ENCODE measurements around the gene BEST2.
A peak's percentile ranks its signal among the peaks of the same experiment; 100 is the strongest.

Gene BEST2

DNA sequence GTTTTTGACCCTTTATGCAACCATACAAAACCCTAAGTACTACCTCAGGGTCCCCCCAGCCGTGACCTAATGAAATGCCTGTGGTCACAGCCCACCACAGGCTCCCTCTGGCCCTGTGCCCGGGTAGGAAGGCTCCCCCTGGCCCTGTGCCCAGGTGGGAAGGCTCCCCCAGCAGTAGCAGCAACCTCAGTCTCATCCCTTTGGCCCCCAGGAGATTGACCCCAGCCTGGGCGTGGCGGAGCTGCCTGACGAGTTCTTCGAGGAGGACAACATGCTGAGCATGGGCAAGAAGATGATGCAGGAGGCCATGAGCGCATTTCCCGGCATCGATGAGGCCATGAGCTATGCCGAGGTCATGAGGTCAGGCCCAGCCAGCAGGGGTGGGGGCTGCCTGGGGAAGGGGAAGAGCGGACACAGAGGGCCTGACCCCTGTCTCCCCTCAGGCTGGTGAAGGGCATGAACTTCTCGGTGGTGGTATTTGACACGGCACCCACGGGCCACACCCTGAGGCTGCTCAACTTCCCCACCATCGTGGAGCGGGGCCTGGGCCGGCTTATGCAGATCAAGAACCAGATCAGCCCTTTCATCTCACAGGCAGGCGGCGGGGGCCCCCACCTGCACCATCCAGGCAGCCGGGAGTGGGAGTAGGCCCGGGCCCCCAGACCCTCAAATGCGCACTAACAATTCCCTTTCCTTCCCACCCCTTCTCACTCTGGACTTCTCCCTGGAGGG lies 6.3 kb upstream of the BEST2 start:
- in situ Hi-C loops (cut with HindIII; ENCODE audit: low sequenced_read_pairs) = no loop called here
- peak; percentile 30 for DNase-seq (ENCODE audit: low read depth, low spot score)
- TF ChIP-seq, protein P1, sequence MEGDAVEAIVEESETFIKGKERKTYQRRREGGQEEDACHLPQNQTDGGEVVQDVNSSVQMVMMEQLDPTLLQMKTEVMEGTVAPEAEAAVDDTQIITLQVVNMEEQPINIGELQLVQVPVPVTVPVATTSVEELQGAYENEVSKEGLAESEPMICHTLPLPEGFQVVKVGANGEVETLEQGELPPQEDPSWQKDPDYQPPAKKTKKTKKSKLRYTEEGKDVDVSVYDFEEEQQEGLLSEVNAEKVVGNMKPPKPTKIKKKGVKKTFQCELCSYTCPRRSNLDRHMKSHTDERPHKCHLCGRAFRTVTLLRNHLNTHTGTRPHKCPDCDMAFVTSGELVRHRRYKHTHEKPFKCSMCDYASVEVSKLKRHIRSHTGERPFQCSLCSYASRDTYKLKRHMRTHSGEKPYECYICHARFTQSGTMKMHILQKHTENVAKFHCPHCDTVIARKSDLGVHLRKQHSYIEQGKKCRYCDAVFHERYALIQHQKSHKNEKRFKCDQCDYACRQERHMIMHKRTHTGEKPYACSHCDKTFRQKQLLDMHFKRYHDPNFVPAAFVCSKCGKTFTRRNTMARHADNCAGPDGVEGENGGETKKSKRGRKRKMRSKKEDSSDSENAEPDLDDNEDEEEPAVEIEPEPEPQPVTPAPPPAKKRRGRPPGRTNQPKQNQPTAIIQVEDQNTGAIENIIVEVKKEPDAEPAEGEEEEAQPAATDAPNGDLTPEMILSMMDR (IDR thresholded peaks at IDR 0.05; ENCODE audit: low read depth, low read length) = no peak
- no peak overlapping the region for H3K4me3 ChIP-seq (ENCODE audit: low read depth, low read length)

DNA sequence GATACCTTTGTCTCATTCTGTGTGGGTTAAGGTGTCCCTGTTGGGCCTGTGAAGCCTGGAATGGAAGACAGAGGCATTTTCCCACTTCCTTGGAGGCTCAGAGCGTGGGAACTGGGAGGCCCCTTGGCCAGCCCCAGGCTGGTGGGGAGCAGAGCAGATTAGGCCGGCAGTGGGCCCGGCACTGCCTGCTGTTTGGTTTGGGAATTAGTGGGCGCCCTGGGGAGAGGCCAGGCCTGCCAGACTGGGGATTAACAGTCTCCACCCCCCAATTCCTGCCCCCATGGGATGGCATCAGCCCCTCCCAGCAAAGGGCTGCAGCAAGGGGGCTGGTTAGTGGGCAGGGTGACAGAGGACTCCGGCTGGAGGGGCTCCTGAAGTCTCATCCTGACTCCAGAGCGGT lies 3.1 kb upstream of the BEST2 start:
- in situ Hi-C loops (cut with HindIII; ENCODE audit: low sequenced_read_pairs) = no loop called here
- no peak overlapping the region for H3K4me3 ChIP-seq (ENCODE audit: low read depth, low read length)
- TF ChIP-seq, protein P1 (IDR thresholded peaks at IDR 0.05; ENCODE audit: low read depth, low read length) = no peak
- DNase-seq (ENCODE audit: low read depth, low spot score) = no peak

DNA sequence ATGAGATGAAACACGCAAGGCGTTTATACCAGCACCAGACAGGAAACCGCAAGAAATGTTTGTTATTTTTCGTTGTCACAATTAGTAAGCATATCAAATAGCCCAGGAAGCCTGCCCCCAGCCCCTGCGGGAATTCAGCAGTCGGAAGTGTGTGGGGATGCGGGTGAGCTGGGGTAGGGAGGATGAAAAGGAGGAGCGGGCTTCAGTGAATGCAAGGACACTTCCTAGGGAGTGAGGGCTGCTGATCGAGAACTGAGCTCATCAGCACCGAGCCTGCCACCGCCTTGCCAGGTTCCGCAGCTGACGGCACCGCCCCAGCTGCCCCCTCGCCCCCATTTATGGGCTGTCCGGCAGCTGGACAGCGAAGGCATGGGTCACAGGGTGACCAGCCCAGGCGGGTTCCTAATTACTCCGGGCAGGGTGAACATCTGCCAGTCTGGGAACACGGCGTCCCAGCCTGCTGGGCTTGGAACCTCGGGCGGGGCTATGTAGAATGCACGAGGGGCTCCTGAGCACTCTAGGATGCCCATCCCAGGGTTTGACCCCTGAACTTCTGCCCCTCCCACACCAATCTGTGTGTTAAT lies 1.6 kb upstream of the BEST2 start:
- TF ChIP-seq, protein P1 (IDR thresholded peaks at IDR 0.05; ENCODE audit: low read depth, low read length) = no peak
- no peak overlapping the region for H3K4me3 ChIP-seq (ENCODE audit: low read depth, low read length)
- in situ Hi-C loops (cut with HindIII; ENCODE audit: low sequenced_read_pairs) = no loop called here
- DNase-seq (ENCODE audit: low read depth, low spot score) = peak; percentile 24

DNA sequence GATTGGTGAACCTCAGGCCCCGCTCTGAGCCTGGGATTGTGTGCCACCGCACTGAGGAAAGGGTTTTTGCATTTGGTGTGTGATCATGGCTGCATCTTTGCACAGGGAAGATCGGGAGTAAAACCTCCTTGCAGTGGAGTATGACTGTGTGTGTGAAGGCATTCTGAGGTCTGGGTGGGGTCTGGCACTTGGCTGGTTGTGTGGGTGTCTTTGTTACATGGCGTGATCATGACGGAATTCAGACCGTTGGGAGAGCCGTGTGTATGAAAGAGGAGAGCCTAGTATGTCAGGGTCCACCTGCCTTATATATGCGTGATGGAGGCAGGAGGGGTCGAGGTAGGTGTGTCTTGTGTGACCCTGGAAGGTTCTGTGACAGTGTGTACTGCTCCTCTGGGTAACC lies 740 bp upstream of the BEST2 start:
- TF ChIP-seq, protein P1 (IDR thresholded peaks at IDR 0.05; ENCODE audit: low read depth, low read length) = no peak
- in situ Hi-C loops (cut with HindIII; ENCODE audit: low sequenced_read_pairs) = no loop called here
- H3K4me3 ChIP-seq (ENCODE audit: low read depth, low read length) = no peak overlapping the region
- no peak for DNase-seq (ENCODE audit: low read depth, low spot score)

DNA sequence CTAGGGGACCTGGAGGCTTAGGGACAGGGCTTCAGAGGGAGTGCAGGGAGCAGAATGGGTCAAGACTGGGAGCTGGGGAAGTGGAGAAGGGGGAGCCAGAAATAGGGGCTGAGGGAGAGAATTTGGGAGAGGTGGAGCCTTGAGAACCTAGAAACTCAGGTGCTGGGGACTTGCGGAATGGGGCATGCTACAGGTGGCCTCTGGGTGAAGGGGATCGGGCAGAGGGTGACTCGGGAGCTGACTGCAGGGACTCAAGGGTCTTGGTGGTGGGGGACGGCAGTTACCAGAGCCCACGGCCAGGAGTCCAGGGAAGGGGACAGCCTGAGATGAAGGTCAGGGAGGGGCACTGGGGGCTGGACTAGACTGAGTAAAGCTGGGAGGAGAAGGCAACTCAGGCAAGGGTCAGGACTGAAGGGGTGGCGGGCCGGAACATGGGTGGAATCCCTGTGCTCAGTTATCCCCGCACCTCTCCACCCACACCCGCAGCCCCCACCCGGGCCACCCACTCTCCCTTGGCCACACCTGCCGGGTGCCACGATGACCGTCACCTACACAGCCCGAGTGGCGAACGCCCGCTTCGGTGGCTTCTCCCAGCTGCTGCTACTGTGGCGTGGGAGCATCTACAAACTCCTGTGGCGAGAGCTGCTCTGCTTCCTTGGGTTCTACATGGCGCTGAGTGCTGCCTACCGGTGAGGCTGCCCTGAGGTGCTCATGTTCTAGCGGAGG lies 628 bp downstream of the BEST2 start:
- no peak for DNase-seq (ENCODE audit: low read depth, low spot score)
- in situ Hi-C loops (cut with HindIII; ENCODE audit: low sequenced_read_pairs) = no loop called here
- H3K4me3 ChIP-seq (ENCODE audit: low read depth, low read length) = no peak overlapping the region
- TF ChIP-seq, protein P1 (IDR thresholded peaks at IDR 0.05; ENCODE audit: low read depth, low read length) = no peak

DNA sequence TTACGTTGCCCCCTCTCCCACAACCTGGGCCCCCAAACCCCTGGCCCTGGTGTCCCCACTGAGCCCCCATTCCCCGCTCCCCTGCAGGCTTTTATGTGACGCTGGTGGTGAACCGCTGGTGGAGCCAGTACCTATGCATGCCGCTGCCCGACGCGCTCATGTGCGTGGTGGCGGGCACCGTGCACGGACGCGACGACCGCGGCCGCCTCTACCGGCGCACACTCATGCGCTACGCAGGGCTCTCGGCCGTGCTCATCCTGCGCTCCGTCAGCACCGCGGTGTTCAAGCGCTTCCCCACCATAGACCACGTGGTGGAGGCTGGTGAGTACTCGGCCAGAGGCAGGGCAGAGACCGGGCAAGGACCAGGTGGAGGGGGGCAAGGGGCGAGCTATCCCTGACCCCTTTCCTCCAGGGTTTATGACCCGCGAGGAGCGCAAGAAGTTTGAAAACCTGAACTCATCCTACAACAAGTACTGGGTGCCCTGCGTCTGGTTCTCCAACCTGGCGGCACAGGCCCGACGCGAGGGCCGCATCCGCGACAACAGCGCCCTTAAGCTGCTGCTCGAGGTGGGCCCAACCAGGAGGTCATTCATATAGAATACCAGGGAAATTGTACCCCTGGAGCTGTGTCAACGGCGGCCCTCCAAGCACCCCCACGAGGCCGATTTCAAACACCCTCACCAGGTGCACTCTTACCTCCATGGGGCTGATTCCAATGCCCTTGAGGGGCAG lies 3.0 kb downstream of the BEST2 start:
- DNase-seq (ENCODE audit: low read depth, low spot score) = no peak

More for the DNA sequence above, 3.0 kb downstream of the BEST2 start:
- in situ Hi-C loops (cut with HindIII; ENCODE audit: low sequenced_read_pairs) = no loop called here
- TF ChIP-seq, protein P1 (IDR thresholded peaks at IDR 0.05; ENCODE audit: low read depth, low read length) = no peak
- H3K4me3 ChIP-seq (ENCODE audit: low read depth, low read length) = no peak overlapping the region

Measured in astrocyte of the spinal cord (primary cell).